Measurements from ENCODE around the gene SAMD15.
"Not testable (repeated sequence)": the region's sequence is repeated elsewhere in the genome, so short reads cannot be mapped to it uniquely, and the experiment has no call there.

SAMD15 gene
- 0.77 to 2.7 reads per million in 2 donors for total RNA-seq

DNA sequence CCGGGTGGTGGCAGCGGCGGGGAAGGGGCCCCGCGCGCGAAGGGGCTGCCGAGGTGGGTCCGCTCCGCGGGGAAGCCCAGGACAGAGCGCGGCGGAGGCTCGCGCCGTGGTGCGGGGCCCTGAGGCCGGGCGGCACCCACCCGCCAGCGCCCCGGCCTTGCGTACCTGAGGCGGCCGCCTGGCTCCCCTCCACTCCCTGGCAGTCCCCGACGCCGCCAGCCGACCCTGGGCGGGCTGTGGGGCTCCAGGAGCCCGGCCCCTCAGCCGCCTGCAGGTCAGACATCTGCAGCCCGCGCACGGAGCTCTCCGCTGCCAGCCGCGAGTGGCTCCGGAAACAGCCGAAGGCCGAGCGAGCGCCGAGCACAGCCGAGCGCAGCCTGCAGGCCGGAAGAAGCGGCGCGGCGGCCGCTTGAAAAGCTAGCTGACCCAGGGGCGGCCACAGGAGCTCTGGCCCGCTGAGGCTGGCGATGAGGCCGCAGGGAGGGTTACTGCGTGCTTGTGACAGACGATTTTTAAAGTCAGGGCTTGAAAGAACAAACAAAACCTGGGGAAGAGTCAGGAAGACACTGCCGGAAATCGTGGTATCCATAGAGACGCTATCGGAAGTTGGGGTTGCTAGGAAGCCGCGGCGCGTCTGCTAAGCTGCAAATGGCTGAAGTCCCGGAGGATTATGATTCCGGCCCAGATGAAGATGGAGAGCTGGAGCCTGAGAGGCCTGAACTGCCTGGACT, at the start of gene SAMD15, which contains the start of gene TMED8:
SAMD15 (plus strand) TSS at position 609 of the 731 bp plus-strand sequence; CDS start at position 649, 40 bp downstream.
TMED8 (minus strand) TSS at position 324 of the 731 bp plus-strand sequence; CDS start at position 283, 41 bp downstream.
- DNase-seq, result peak; percentile 75

- no peak for DNase-seq
These were observed 47.3 kb upstream of the SAMD15 start for GRCh38 chr14:77329872-77330271.

DNA sequence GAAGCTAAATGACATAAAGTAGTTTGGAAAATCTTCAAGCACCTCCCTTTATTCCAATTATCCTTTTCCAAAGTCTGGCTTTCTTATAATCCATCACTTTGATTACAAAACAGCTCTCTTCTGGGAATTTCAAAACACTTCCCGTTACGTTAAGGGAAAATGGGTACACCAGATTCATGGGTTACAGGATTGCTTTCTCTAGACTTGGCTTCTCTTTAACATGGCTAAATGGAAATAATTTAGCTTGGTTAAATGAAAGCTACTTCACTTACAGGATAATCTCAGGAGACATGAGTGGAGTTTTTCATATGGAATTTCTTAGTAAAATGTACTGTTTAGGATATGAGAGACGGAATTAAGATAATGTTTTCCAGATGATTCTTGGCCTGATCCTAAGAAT, 41.6 kb upstream of the SAMD15 start:
- DNase-seq, result no peak

DNA sequence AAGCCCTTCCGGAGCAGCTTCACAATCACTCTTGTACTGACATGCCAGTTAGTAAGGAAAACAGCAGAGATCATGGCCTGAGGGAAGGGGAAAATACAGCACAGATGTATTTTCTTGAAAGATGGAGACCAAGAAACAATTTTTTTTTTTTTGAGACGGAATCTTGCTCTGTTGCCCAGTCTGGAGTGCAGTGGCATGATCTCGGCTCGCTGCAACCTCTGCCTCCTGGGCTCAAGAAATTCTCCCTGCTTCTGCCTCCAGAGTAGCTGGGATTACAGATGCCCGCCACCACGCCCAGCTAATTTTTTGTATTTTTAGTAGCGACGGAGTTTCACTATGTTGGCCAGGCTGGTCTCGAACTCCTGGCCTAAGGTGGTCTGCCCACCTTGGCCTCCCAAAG, 39.9 kb upstream of the SAMD15 start:
- not testable (repeated sequence) for DNase-seq

GRCh38 chr14:77337880-77338279, 39.3 kb upstream of the SAMD15 start:
- no peak for DNase-seq

GRCh38 chr14:77338302-77338701, 38.9 kb upstream of the SAMD15 start:
- DNase-seq, result no peak

DNA sequence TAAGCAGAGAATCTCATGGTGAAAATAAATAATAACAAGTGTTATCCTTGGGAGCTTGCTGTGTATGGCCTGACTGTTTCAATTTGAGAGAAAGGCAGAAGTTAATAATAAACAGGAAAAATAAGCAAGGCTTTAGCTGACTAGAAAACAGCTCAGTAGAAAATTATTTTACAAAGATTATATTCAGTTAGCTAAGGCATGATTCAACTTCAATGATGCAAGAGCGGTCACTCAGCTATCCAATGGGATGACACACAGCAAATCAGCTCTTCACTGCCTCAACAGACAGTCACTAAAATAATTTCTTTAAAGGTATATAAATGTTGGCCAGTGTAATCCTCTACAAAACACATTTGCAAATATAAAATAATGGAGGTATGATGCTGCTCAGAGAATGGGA, 37.8 kb upstream of the SAMD15 start:
- no peak for DNase-seq

- no peak for DNase-seq
These were observed 36.8 kb upstream of the SAMD15 start for GRCh38 chr14:77340389-77340788.

DNA sequence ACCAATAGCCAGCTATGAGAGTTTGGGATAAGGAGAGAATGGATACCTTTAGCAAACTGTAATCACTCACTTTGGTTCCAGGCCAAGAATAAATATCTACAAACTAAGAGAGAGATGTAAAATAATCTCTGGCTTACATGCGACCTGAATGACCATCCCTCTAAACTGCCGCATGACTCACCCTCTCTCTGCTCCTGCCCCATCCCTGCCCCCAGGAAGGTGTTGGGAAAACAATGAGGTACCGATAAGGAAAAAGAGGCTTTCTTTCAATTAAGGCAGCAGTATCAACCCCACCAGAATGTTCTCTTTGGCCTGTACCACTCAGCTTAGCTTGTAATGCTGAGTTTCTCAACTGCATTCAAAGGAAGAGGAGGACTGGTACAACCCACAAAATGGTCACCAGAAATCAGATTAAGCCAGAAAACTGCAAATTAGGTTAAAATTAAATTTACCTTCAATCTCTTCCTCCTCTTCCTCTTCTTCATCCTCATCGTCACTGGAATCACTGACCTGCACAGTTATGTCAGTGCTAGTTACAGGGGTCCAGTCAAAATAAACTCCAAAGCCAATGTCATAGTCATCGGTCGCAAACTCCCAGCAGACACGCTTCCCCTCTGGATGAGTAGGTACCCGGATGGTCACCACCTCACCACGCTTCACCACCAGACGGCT, 34.3 kb upstream of the SAMD15 start:
- no peak for DNase-seq

DNA sequence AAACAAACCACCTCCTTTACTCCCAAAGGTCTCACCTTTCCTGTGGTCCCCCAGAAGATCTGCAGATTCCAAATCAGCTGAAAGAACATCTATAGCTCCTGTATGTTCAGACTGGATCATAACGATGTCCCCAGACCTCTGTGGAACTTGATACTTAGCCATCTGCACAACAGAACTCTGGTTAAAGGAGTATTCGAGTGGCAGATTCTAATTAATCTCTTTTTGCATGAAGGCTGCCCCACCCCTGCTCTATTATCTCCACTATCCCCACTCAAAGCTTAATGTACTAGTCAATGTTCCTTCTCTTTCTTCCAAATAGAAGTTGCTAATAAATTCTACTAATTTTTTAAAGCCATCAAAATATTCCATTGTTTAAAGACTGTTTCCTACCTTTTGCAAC, 33.5 kb upstream of the SAMD15 start:
- no peak for DNase-seq

DNA sequence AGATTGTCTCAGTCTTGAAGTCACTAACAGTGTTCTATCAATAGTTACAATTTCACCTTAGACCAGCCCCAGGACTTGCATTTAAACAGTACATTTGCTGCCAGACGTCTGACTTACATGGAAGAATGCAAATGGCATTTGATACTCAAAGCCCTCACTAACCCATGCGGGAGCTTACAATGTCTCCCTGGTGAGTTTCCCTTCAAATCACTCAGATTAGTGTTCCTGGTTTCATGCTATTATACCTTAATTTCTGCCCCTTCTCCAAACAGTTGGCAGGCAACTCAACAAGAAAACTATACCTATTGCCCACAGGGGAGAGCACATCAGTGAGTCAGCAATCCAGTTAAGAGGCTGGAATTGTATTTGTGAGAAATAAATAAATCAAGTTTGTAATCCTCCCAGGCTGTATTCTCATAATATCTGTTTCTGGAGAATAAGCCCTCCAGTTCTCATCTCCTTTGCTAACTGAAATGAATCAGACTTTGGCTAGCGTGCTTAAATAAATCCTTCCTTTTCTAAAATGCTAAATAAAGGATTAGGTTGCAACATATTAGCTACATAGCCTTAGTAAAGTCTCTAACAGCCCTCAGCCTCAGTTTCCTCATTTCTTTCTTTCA, 32.7 kb upstream of the SAMD15 start:
- DNase-seq, result no peak

GRCh38 chr14:77346495-77346894, 30.7 kb upstream of the SAMD15 start:
- no peak for DNase-seq

DNA sequence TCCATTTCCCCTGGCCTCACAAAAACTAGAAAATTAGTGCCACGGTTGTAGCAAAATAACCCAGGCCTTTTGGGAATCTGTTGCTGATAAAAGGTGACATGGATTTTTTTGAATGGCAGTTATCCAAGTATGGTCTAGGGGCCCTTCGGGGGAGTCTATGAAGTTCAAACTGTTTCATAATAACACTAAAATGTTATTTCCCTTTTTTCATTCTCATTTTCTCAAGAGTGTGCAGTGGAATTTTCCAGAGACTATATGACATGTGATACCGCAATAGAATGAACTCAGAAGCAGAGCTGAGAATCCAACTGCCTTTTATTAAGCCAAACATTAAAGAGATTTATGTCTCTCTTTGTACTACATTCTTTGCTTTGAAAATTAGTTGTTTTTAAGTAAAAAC, 29.4 kb upstream of the SAMD15 start:
- DNase-seq, result no peak

- no peak for DNase-seq
These were observed 23.6 kb upstream of the SAMD15 start for GRCh38 chr14:77353469-77354141.

GRCh38 chr14:77355811-77356210, 21.4 kb upstream of the SAMD15 start:
- no peak for DNase-seq

- DNase-seq, result no peak
These were observed 20.3 kb upstream of the SAMD15 start for GRCh38 chr14:77356899-77357298.

- no peak for DNase-seq
These were observed 17.6 kb upstream of the SAMD15 start for GRCh38 chr14:77359626-77360025.

DNA sequence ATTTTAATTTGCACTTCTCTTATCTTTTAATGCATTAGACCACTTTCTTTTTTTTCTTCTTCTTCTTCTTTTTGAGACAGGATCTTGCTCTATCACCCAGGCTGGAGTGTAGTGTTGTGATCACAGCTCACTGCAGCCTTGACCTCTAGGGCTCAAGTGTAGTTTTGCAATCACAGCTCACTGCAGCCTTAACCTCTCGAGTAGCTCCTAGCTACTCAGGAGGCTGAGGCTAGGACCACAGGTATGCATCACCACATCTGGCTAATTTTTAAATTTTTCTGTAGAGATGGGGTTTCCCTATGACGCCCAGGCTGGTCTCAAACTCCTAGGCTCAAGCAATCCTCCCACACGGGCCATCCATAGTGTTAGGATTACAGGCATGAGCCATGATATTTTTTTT, 13.0 kb upstream of the SAMD15 start:
- DNase-seq, result no peak

GRCh38 chr14:77369285-77369684, 7.9 kb upstream of the SAMD15 start:
- DNase-seq, result no peak

DNA sequence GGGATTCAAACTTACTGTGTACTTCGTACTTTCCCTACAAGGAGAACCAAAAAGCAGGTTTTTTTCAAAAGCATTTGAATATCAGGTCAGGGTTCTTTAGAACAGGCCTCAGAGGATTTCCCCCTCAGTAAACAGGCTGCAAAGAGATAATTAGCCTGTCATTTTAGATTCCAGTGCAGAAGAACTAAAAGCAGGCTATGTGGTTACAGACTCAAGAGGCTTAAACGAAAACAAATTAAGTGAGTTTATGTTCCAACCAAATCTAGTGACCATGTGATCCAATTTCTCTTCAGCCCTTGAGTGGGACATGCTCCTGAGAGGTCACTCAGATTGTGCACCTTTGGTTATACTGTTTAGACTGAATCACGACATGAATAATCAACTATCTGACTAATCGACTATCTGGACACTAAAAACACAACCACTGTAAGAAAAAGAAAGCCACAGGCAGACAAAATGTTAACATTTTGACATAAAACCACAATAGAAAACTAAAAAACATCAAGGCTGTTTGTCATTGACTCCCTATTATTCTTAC, 4.8 kb upstream of the SAMD15 start:
- DNase-seq, result no peak

DNA sequence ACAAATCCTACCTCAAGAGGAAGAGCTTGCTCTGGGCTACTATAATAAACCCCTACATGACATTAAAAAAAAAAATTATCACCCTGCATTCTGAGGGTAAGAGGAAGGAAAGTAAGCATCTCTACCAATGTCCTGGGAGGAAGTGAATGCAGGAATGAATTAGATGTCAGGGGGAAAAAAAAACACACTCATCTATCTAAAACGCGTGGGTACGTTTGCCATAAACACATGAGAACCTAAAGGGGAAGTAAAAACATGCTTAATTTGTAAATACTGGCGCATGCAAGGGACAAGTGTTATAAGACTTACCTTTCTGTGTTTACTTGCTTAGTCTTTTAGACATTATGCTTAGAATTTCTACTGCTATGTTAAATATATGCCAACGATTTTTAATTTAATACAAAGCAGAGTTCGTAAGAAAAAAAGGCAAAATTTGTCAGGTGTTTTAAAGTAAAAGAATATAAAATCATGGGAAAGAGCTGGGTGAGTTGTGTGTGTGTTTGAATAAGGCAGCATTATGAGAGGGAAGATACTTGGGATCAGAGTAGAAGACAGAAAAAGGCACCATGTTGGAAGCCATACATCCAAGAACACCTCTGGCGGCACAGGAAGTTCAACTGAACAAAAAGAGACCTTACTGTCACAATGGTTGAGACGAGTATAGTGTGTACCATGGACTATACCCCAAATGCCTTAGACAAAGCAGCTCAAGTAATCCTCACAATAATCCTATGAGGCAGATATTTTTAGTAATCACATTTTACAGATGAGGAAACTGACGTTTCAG, 1.8 kb upstream of the SAMD15 start:
- no peak for DNase-seq
